Hematopoietic multipotent progenitor cell treated with erythropoietin and hydrocortisone succinate and interleukin-3 and kit ligand, for 8 days (in vitro differentiated cells): ENCODE measurements around the gene PDE4B.

Experiments
- DNase-seq: peaks from one replicate; pipeline ENCODE4 v3.0.0-alpha.2; 2015

Gene PDE4B

GRCh38 chr1:66271216-66271903 is 478.7 kb downstream of the PDE4B start:
- DNase-seq = no peak

- DNase-seq = no peak
These were observed 479.2 kb downstream of the PDE4B start for GRCh38 chr1:66271904-66272254.

- no peak for DNase-seq
These were observed 481.0 kb downstream of the PDE4B start for GRCh38 chr1:66273656-66274055.

- no peak for DNase-seq
These were observed 481.9 kb downstream of the PDE4B start for GRCh38 chr1:66274634-66275033.

GRCh38 chr1:66275083-66275482 is 482.4 kb downstream of the PDE4B start:
- DNase-seq = no peak

GRCh38 chr1:66275601-66276023 is 482.9 kb downstream of the PDE4B start:
- no peak for DNase-seq

GRCh38 chr1:66276218-66276617 is 483.5 kb downstream of the PDE4B start:
- DNase-seq = no peak

- DNase-seq = no peak
These were observed 485.7 kb downstream of the PDE4B start for GRCh38 chr1:66278260-66279021.

- DNase-seq = no peak
These were observed 489.1 kb downstream of the PDE4B start for GRCh38 chr1:66281808-66282207.

GRCh38 chr1:66282343-66282852 is 489.7 kb downstream of the PDE4B start:
- DNase-seq = no peak

GRCh38 chr1:66282891-66283621 is 490.4 kb downstream of the PDE4B start:
- no peak for DNase-seq

GRCh38 chr1:66283622-66284041 is 490.9 kb downstream of the PDE4B start:
- no peak for DNase-seq

- DNase-seq = no peak
These were observed 492.1 kb downstream of the PDE4B start for GRCh38 chr1:66284746-66285145.

GRCh38 chr1:66285618-66286270 is 493.0 kb downstream of the PDE4B start:
- no peak for DNase-seq

GRCh38 chr1:66286307-66286706 is 493.6 kb downstream of the PDE4B start:
- DNase-seq = no peak

- no peak for DNase-seq
These were observed 495.4 kb downstream of the PDE4B start for GRCh38 chr1:66288048-66288447.

GRCh38 chr1:66290761-66291530 is 498.3 kb downstream of the PDE4B start:
- DNase-seq = no peak

GRCh38 chr1:66291531-66291864 is 498.8 kb downstream of the PDE4B start:
- DNase-seq = no peak

GRCh38 chr1:66292305-66292704 is 499.6 kb downstream of the PDE4B start:
- DNase-seq = no peak

- no peak for DNase-seq
These were observed 500.2 kb downstream of the PDE4B start for GRCh38 chr1:66292944-66293343.

- no peak for DNase-seq
These were observed 502.1 kb downstream of the PDE4B start for GRCh38 chr1:66294707-66295370.

- DNase-seq = no peak
These were observed 503.1 kb downstream of the PDE4B start for GRCh38 chr1:66295803-66296202.
